Measurements from ENCODE around the gene CPA3.

Gene CPA3, protein sequence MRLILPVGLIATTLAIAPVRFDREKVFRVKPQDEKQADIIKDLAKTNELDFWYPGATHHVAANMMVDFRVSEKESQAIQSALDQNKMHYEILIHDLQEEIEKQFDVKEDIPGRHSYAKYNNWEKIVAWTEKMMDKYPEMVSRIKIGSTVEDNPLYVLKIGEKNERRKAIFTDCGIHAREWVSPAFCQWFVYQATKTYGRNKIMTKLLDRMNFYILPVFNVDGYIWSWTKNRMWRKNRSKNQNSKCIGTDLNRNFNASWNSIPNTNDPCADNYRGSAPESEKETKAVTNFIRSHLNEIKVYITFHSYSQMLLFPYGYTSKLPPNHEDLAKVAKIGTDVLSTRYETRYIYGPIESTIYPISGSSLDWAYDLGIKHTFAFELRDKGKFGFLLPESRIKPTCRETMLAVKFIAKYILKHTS

DNA sequence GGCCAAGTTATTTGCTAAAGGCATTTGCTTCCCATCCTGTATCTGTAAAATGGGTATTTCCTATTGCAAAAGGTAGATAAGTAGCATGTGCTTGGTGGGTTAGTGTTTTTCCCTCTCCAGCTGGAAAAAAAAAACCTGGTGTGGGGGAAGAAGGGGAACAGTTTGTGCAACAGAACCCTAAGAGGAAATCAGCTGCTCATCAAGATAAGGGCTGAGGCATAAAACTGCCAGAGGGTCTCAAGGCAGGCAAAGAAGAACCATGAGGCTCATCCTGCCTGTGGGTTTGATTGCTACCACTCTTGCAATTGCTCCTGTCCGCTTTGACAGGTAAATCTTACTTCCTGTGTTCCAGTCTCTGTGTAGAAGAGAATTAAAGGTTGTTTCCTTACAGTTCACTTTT is at the start of gene CPA3:
TSS of gene CPA3 (plus strand) at position 248 of the 400 bp plus-strand sequence. CDS start at position 260, 12 bp downstream.
- no peak for FAIRE-seq

DNA sequence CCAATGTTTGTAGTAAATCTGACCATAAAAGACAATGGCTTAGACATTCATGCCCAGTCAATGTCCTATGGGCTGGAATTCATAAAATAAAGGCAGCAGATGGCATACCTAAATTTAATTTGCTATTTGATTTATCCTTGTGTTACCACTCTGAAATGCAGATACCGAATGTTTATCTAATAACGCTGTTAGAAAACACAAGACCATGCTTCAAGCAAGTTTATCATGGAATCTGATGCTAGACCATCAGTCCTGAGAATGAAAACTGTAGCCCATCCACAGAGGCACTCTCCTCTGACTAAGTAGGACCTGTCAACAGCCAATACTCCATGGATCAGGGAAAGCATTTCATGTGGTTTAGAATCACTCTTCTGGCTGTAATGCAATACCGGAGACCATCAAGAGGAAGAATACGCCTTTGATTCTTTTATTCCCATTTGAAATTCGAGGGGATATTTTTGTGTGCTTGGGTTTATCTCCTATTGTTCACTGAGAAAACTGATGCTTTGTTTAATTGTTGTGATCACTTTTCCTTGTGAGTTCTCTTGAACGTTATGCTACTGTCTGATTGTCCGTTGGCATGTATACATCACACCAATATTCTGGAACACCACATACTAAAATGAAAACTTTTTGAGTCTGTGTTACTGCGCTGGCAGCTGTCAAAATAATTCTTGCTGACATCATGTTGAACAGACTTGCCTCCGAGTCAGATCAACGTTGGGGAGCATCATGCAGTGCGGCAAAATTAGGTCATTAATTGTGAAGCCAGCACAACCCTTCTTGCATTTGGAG is 49.6 kb upstream of the CPA3 start:
- FAIRE-seq = no peak

DNA sequence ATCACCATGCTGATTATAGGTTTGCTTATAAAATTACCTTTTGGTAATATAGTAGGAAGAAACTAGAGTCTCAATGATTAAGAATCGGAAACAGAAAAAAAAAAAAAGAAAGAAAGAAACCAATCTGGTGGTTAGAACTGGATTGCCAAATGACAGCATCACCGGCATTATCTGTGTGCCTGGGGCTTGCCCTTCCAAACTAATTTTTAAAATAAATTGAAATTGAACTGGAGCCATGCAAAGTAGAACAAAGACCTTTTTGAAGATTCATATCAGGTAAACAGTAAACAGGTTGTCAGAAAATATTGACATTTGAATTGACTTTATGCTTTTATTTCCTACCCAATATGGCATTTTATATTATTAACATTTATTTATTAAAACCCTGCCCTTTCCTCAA is 48.7 kb upstream of the CPA3 start:
- no peak for FAIRE-seq

DNA sequence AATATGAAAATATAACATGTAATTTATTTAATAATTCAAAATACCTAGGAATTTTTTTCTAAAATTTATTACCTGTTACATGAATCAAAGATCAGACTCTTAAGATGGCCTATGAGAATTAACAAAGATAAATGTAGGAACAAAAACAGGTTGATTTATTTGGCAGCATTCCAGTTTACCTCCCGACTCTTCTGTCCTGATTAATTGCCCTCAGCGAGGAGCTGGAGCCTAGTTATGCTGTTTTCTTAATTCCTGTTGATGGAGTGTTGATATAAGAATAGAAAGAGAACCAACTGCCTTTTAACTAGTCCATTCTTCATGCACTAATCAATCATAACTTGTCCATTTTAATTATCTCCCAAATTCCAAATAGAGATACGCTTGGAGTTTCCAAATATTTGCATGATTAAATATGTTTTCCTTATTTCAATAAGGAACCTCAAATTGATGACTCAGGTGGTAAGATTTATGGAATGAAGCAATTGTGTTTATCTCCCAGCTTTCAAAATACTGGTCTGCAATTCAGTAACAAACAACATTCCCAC is 48.0 kb upstream of the CPA3 start:
- no peak for FAIRE-seq

DNA sequence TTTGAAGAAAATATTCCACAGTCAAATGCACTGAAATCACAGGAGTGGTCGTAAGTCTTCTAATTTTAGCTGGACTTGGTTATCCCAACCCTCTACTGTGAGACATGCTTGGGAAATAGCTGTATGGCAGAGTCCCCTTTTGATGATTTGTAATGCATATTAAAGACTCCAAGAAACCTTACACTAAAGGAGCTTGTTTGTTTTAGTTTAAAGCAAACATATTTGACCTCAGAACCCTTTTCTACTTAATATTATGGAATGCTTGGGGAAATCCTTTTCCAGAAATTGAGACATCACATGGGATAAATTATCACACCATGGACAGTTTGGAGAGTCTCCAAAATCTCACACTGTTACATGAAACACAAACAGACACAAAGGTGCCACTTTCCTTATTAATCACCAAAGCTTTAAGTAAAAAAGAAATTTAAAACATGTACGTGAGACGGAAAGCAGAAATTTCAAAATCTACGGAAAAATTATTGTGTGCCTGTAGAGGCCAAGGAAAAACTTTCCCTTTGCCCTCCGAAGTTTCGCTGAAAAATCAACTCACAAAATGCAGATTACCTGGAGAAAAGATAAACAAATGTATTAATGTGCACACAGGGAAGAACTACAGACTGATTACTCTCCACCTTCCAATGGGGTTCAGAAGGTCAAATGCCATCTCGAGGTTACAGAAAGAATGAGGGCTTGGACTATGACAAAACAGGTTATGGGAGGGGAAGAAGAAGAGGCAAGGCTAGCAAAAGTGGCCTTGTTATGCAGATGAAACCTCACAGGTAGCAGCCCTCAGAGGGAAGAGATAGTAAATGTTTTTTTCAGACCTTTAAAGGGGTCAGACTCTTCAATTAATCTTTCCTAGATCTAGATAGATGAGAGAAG is 44.5 kb upstream of the CPA3 start:
- FAIRE-seq = no peak

DNA sequence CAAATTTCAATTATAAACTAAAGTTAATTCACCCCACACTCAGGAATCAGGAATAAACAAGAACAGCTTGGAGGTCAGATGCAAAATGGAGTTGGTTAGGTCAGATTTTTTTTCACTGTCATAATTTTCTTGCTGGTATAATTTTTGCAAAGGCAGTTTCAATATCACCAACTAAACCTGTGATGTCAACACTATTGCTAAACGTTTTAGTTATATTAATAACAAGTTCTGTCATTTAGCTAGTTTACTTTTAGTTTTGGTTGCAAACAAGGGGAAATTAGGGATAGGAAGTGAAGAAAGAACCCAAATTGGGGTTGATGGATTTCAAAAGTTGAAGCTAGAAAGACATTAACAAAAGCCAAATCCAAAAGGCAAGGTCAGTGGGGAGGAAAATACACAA is 42.1 kb upstream of the CPA3 start:
- FAIRE-seq = no peak

DNA sequence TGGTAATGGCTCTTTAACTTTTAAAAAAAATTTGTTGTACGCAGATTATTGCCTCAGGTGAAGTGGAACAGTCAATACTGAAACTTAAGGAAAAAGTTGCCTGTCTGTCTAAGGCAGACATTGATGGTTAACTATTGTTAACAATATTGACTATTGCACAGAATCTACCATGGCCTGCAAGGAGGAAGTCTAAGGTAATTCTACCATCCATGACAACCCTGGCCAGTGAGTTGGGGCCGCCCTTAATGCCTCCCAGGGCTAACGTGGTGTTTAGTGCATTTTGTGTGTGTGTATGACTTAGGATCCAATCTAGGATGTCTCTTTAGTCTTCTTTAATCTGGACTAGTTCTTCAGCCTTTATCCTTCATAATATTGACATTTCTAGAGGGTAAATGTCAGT is 39.6 kb upstream of the CPA3 start:
- no peak for FAIRE-seq

DNA sequence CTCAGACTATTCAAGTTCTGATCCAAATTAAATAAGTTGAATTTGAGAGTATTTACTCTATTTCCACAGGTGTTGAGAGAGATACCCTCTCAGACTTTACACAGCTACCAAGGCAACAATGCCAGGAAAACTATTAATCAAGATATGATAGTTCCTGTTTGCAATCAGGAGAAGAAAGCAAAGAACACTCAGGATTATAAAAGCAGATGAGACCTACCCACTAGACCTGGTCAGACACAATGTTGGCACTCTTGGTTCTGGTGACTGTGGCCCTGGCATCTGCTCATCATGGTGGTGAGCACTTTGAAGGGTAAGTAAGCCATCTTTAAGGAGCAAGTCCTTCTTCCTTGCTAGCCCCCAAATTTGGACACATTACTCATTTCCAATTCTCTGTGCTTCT is 37.5 kb upstream of the CPA3 start, which contains the start of gene CPB1:
TSS of gene CPB1 (plus strand) at position 227 of the 400 bp plus-strand sequence. CDS start at position 240, 13 bp downstream.
- no peak for FAIRE-seq

DNA sequence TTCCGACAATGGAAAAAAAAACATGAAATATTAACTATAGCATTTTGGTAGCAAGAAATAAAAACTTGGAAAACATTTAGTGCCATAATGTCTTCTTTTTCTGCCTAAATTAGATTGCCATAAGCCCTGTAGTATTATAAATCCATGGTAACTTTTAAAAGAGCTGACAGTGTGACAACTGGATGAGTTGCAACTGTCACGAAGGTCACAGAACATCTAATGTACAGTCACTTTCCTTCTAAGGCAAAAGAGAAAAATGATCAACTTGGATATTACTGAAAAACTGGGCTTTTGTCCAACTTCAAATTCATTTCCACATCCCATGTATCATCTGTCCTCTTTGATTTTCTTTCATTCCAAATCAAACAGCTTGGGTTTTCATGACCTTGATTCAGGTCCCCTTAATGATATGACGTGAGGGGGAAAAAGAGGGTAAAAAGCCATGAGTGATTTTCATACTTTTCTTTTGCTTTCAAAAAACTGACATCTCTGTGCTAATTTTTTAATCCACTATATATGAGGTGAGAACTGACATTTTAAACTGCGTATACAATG is 36.9 kb upstream of the CPA3 start:
- FAIRE-seq = no peak

DNA sequence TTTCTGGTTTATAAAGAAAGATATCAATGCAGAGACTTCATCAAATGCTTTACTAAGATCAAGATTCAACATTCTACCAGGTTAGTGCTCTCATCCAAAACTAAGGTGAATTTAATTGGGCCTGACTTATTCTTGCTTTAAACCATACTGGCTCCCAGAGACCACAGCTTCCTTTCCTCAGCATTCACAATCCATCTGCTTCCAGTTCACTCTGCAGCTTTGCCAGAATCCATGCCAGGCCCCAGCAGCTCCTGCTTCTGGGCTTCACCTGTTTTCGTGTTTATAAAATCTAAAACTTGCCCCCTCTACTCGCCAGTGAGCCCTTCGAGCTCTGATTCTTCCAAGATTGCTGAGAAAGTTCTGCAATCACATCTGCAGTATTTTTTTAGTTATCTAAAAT is 35.2 kb upstream of the CPA3 start:
- no peak for FAIRE-seq

DNA sequence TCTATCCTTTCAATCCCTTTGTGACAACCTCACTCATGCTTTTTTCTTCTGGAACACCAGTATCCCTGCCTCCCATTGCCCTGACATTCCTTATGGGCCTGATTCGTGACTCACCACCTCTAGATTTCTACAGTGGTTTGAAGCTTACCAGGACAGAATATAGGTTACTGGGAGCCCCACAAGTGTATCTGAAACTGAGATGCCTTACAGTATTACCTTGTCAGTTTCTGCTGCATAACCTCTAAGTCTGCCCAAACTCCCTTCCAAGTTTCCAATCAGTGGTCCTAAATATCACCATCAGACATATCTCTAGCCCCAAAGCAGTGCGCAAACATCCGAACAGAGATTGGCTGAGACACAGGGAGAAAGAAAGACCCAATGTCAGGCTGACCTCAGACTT is 31.9 kb upstream of the CPA3 start:
- no peak for FAIRE-seq

DNA sequence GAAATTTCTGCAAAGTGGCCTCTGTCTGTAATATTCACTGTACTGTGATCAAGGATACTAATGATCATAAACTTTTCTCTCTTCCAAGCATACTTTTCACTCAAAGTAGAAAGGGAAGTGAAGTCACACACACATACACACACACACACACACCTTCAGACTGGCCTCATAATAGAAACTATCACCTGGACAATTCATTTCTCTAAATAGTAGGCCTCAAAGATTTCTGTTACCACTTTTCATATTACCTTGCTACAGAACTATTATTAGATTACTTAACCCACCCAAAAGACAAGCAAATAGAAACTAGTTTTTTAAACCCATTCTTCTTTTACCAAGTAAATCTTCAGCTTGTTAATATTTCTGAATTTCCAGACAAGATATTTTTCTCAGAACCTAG is 25.3 kb upstream of the CPA3 start:
- no peak for FAIRE-seq

DNA sequence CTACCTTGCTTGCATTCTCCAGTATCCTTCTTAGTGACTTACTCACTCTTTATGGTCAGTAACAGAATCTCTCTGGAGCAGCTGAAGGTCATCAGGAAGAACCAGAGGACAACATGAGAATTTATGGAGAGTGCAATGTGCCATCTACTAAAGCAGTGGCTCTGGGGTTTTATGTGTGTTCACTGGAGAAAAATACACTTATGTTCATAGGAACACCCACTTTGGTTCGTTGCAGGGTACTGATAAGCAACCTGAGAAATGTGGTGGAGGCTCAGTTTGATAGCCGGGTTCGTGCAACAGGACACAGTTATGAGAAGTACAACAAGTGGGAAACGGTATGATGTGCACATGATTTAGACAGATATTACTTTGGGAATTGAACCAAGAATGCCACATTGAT is 24.6 kb upstream of the CPA3 start:
- no peak for FAIRE-seq

DNA sequence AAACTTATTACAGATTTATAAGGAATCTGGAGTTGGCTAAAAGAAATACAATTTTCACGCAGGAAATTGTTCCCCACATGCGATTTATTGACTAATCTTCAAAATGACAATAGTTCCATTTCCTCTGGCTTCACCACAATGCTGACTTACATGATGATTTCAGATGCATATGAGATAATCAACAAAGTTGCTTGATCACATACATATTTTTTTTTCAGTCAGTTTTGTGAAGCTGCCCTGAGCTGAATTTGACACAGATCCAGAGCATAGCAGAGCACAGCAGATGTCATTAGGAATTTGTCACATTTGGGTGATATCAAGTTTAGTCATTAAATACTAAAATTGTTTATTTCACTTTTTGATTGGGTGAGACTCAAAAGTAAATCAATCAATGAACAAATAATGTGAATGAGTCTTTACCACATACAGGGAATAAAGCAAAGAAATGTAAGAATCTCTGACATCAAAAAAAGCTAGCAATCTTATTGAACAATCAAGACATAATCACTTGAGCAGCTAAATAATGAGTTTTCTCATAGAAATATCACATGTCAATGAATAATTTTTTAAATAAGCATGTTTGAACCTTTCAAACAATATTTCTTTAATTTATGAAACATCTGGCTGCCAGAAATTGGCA is 19.2 kb upstream of the CPA3 start:
- FAIRE-seq = no peak

DNA sequence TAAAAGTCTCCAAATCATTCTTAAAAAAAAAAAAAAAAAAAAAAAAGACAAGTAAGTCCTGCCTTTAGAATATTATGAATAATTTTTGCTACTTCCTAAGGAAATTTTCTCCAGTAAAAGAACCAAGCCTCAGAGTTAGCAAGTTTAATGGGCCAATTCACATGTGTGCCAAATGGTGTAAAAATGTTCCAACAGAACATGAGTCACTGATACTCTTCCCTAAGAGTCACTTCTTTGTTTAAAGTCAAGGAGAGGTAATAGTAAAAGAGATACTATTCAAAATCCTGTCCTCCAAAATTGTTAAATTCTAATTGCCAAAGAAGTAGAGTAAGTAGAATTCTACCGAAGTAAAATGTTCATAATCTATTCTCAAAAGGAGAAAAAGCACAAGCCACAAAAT is 17.7 kb upstream of the CPA3 start:
- no peak for FAIRE-seq

DNA sequence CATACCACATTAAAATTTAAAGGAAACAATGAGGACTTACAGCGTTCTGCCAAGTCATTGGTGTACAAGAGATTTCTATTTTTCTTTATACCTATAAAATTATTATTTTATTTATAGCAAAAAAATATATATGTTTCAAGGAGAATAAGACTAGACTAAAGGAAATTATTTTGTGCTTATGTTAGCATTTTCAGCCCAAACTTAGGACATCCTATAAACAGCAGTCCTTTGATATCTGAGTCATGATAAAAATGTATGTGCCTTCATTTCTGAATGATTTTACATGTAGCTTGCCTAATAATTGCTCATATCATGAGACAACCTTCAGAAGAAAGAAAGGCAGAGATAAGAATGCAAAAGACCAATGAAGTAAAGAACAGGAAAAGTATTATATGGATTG is 16.7 kb upstream of the CPA3 start:
- no peak for FAIRE-seq

DNA sequence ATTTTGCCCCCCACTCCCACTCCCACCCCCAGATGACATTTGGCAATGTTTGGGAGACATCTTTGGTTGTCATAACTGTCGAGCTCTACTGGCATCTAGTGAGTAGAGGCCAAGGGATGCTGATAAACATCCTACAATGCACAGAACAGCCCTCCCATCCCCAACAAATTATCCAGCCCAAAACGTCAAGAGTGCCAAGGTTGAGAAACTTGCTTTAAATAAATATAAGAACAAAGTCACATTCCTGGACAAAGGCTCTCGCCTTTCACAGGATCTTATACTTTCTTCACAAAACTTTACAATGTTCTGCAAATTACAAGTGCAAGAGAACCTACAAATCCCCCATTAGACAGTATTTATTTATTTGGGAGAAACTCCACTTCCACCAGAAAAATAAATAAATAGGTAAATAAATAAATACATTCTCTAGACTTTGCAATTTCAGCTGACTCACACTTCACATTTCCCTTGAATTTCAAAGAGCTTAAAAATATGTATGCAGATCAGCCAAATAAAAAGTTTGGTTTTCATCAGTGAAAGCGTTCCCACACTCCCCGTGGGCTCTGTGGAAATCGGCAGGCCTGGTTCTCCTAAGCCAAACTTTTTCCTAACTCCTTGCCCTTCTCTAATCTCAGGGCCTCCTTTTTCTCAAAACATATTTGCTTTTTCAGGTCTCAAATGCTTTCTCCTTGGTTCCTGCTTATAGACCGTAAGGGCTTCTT is 12.7 kb upstream of the CPA3 start:
- FAIRE-seq = no peak

DNA sequence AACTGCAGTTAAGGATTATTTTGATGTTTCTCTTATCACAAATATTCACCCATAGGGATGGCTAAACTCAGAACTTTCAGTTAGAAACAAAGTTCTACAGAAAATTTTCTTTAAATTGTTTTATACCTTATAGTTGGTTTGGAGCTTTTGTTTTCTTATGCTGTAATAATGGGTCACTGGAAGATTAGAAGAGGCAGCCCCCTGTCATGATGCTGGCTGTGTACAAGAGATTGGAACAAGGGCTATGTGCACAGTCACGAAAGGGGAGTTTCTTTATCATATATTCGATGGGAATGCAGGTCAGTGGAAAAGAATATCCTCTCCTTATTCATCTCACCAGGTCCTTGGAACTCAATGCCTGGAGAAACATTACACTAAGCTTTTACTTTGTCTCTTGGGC is 12.0 kb upstream of the CPA3 start:
- no peak for FAIRE-seq

DNA sequence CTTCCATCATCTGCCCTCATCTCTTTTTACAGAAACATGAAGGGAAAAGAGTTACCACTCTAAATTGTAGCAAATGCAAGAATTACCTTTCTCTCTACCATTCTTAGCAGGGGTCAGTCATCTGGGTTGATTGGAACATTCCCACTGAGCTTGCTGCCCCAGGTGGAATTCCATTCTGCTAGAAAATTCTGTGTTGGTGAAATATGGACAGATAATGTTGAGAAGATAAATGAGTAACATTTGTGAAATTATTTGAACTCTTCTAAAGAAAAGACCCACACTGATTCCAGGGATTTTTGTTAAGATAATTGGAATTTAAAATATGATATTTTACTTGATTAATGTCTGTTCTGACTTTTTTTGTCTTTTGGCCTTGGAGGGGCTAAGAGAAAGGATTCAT is 11.0 kb upstream of the CPA3 start:
- FAIRE-seq = no peak

DNA sequence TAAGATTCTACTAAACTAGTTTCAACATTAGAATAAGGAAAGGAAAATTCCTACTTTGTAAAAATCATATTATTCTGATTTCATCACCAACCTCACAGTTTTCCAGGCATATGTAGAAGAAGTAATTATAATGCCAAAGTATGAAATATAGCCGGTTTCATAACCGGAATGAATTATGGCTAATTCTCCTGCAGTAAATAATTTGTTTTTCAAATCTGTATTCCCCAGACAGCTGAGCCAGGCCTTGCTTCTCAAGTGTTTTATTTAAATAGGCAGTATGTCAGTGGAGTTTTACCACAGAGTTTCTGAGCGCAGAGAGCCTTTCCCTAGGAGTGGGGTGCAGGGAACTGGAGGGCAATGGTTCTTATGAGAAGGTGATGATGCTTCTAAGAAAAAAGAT is 8.7 kb upstream of the CPA3 start:
- no peak for FAIRE-seq

DNA sequence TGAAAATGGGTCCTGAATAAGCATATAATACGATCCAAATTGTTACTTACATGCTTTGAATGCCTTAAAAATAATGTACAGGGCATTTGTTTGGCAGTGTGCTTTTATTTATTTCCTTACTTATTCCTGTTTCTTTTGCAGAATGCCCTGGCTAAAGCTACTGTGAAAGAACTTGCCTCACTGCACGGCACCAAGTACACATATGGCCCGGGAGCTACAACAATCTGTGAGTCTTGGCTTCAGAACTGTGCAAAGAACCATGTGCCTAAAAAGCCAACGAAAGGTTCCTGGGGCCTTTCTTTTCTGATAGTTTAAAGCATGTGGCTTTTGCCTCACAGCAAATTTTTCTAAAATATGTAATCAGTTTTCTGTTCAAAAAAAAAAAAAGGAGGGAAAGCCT is 7.8 kb upstream of the CPA3 start:
- FAIRE-seq = no peak

Measured in G401.6 (cell line).